HG02970 (cell line): Measurements from ENCODE around the gene LPP.

Experiments used
- ATAC-seq: cut with Tn5 transposase; IDR thresholded peaks from one replicate; pipeline ENCODE4 v1.9.1; 2021; ENCODE audit warnings: mild to moderate bottlenecking, moderate library complexity, moderate number of reproducible peaks; ENCODE audit not compliant: unreplicated experiment, low FRiP score

Gene LPP

GRCh38 chr3:188380252-188380651 is 226.3 kb downstream of the LPP start:
- ATAC-seq: no peak

DNA sequence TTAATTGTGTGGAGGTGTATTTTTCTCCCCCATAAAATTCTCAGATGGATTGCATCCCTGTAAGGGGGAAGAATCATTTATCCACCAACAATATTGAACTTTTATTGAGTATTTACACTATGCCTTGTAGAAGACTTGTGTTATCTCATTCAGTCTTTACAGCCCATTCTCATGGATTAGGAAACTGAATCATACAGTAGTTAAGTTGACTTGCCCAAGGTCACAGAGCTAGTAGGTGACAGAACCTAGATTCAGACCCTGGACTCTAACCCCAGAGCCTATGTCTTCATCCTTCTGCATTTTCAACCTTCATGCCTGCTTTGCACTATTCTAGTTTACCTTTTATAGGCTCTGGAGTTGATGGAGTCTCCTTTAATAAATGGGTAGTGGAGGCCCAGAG is 226.8 kb downstream of the LPP start:
- no peak for ATAC-seq

- no peak for ATAC-seq
These were observed 229.8 kb downstream of the LPP start for GRCh38 chr3:188383748-188384147.

- no peak for ATAC-seq
These were observed 231.3 kb downstream of the LPP start for GRCh38 chr3:188385295-188385694.

DNA sequence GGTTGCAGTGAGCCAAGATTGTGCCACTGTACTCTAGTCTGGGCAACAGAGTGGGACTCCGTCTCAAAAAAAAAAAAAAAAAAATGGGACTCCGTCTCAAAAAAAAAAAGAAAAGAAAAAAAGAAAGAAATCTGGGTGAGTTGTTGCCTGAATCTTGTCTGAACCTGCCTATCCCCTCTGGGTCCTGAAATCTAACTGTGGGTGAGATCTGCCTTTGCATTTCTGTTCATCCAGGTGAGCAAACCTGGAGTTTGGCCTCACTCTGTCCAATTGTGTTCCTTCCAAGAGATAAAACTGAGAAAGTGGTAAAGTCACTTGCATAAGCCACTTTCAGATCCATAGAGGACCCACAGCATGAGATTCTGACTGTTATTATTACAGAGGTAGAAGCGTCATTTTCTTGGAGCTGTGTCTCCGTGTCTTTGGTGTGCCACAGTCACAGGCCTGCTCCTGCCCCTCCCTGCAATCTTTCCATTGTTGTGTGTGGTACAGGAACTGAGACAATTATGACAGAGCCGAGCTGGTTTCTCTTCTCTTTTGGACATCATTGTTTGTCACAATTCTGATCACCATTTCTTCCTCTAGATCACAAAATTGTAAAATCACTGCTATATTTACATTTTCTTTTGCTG is 235.9 kb downstream of the LPP start:
- ATAC-seq: peak; percentile 96

DNA sequence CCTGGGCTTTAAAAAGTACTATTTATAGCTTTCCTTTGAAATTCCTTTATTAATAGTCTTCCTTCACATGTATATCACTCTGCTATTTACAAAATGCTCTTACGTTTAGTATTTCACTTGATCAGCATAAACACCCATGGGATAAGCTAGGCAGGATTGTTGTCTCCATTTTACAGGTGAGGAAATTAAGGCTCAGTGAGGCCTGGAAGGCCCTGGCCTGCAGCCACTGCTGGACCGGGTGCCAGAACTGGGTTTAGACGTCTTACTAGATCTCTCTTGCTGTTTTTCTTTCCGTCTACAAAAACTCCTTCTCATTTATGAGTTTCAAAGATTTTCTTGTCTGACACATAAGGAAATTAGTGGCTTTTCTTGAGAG is 236.4 kb downstream of the LPP start:
- ATAC-seq: no peak

DNA sequence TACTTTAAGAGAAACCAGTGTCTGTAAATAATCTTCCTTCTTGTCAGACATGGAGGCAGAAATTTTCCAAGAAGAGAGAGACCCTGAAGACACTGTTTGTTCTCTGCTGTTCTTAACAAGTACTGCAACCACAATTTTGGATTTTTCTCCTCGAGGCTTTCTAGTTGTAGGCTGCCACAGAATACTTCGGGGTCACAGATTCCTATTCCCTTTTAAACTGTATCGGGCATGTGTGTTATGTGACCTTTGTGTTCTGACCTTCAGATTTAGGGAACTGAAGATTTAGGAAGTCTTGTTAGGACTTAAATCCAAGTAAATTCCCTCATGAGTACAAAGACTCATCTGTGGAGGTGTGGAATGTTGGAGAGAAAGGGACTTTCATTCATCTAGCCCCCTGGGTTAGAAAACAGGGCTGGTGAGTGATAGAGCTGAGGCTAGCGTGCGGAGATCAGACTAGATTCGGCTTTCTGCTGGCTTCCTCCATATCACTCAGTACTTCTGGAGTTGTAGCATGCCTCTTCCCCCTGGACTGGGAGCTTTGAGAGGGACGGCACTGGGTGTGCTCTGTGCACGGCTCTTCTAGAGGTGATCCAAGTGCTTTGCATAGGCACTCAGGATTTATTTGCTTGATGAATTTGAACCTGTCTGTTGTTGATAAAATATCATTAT is 237.0 kb downstream of the LPP start:
- no peak for ATAC-seq

- no peak for ATAC-seq
These were observed 237.6 kb downstream of the LPP start for GRCh38 chr3:188391592-188391991.

DNA sequence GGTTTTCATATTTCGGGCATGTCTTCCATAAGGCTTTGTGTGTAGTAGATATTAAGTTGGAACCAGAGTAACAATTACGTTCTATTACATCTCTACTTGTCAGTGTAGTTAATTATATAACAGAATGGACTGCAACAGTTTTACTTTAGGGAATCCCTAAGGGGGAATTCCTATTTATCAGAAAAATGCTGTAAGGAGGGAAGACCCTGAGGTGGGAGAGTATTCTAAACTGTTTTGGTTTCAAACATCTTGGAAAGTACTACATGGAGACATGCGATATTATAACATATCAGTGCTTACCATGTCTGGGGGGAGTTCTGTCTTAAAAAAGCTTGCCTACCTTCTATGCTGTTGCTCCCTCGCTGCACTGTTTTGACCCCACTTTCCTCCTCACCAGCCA is 238.1 kb downstream of the LPP start:
- ATAC-seq: no peak

DNA sequence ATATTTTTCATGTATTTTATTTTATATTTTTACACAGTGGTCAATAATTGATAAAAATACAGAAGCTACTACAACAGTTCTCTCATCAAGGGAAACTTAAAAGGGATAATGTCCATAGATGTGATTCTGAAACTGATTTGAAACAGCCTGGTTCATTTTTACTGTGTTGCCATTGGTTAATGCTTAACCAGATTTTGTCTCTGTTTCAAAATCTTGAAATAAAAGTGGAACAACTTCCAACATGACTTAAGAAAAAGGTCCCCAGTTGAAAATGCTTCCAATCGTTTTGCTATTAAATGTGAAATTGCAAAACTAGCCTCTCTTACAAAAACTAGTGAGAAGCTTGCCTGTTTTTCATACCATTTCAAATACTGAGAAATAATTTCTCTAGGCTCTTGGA is 240.7 kb downstream of the LPP start:
- ATAC-seq: no peak

- no peak for ATAC-seq
These were observed 242.3 kb downstream of the LPP start for GRCh38 chr3:188396251-188396650.

- no peak for ATAC-seq
These were observed 242.9 kb downstream of the LPP start for GRCh38 chr3:188396900-188397299.

GRCh38 chr3:188397766-188398705 is 244.1 kb downstream of the LPP start:
- ATAC-seq: no peak

DNA sequence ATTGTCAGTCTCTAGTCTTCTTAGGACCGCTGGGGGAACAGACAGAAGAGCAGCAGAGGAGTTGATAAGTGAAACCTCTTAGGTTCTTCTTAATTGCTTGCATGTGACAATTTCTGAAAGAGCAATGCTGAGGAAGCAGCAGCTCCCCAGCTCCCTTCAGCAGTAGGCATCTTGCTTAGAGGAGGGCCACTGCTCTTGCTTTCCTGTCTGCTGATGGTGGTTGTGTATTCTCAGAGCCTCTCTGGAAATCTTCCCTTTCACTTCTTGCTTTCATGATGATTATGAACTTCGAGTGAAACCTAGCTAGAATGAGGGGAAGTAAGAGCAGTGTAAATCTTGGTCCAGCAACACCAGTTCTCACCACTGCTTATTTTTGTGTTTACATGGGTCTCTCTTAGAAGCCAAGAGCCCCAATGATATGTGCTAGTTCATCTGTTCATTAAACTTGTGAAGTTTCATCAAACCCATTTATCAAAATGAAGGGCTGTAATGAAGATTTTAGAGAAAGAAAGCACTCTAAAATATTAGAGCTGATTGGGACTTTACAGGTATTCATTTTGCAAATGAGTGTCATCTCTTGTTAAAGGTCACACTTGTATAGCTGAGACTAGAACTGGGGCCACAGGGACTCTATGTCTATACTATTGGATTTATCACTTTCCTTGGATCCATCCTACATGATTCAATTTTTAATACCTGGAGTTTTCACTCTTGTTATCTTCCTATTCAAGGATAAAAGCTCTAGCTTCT is 246.7 kb downstream of the LPP start:
- ATAC-seq: peak; percentile 80

GRCh38 chr3:188401244-188401993 is 247.5 kb downstream of the LPP start:
- no peak for ATAC-seq

DNA sequence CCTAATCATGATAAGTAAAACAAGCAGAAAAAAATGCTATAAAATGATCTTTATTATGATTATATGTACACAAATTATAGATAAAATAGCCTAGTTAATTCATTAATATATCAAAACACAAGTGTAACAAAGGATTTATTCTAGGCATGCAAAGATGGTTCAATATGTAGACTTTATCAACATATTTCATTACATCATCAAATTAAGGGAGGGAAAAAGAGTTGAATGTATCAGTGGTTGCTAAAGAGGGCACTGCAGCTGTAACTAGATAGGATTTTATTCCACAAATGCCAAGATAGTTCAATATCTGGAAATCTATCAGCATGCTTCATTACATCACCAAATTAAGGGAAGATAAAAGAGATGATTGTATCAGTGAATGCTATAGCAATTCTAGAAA is 248.3 kb downstream of the LPP start:
- ATAC-seq: no peak

GRCh38 chr3:188403404-188403803 is 249.4 kb downstream of the LPP start:
- ATAC-seq: no peak

DNA sequence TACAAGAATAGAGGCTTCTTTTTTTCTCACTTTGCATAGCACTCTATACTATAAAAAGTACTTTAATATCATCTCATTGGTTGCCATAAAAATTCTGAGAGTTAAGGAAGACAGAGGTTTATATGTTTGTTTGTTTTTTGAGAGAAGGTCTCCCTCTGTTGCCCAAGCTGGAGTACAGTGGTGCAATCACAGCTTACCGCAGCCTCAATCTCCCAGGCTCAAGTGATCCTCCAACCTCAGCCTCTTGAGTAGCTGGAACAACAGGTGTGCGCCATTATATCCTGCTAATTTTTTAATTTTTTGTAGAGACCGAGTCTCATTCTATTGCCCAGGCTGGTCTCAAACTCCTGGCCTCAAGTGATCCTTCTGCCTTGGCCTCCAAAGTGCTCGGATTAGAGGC is 250.2 kb downstream of the LPP start:
- ATAC-seq: no peak

GRCh38 chr3:188404701-188405100 is 250.7 kb downstream of the LPP start:
- no peak for ATAC-seq
